ENCODE data around the gene PSMB5.

Gene PSMB5

GRCh38 chr14:23034498-23035302 is at the start of gene PSMB5:
Gene PSMB5 (minus strand): TSS chr14:23034900. CDS start chr14:23034881, 19 bp downstream.
- DNase-seq (ENCODE audit: low spot score), result peak; percentile 91
- no peak for FAIRE-seq

GRCh38 chr14:23080474-23080873 is 45.8 kb upstream of the PSMB5 start:
- no peak for FAIRE-seq
- no peak for DNase-seq (ENCODE audit: low spot score)

DNA sequence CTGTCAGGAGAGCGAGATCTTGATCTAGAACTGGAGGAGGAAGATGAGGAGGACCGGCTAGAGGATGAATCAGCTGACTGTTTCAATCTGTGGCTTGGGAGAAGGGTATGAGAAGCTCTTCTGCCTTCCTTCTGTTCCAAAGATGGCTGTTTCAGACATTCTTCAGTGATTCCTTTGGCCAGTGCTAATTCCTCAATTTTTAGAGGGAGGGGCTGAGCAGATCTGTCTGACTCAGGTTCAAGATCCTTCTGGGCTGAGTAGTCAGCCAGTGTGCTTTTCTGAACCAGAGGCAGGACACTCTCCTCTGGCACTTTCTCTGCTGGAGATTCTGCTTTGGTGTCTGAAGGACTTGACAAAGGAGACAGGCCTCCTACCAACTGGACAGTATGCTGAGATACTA is 45.0 kb upstream of the PSMB5 start:
- no peak for FAIRE-seq
- no peak for DNase-seq (ENCODE audit: low spot score)

DNA sequence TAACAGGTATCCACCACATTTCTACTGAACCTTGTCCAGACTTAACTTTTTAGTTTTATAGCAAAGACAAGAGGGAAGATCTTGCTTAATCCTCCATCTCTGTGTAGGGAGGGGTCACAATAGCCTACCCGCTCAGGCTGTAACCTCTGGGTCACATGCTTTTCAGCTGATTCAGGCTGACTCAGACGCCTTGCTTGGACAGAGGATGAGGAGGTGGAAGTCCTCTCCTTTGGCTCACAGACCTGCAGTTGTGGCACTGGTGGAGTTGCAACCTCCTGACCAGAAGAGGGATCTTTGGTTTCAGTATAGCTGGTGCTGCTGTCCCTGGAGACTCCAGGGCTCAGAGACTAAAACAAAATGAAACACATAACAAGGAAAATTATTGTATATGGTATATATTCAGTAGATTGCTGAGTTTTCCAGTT is 44.0 kb upstream of the PSMB5 start:
- peak; percentile 58 for DNase-seq (ENCODE audit: low spot score)
- no peak for FAIRE-seq

GRCh38 chr14:23077962-23078361 is 43.3 kb upstream of the PSMB5 start:
- FAIRE-seq (no peak), DNase-seq (ENCODE audit: low spot score) (no peak)

- DNase-seq (ENCODE audit: low spot score) (peak; percentile 23), FAIRE-seq (no peak)
Observed at GRCh38 chr14:23076785-23077408, 42.2 kb upstream of the PSMB5 start.

GRCh38 chr14:23074906-23075305 is 40.2 kb upstream of the PSMB5 start:
- DNase-seq (ENCODE audit: low spot score), result no peak
- FAIRE-seq, result no peak

DNA sequence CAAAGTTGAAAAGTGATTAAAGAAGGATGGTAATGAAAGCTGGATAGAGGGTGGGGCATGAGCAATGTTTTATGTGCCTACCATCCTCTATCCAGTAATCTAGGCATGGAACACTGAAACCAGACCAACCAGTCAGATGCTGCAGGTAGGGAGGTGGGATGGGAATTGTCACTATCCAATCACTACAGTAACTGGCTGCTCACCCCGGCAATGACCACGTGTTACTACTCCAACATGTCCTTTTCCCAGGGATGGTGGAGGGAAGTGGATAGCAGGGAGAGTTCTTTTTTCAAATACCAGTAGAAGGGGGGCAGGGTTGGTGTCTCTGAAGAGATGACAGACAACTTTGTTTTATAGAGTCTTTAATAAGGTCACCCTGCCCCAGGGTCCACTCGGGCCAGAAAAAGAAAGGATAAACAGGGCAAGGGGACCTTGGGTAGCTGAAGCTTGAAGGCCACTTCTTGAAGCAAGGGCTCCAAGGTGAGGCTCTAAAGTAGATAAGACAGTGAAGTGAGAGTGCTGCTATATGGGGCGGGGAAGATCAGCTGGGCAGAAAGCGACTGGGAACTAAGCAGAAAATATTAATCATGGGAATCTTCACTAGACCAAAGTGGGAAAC is 37.3 kb upstream of the PSMB5 start:
- no peak for FAIRE-seq
- DNase-seq (ENCODE audit: low spot score), result no peak

DNA sequence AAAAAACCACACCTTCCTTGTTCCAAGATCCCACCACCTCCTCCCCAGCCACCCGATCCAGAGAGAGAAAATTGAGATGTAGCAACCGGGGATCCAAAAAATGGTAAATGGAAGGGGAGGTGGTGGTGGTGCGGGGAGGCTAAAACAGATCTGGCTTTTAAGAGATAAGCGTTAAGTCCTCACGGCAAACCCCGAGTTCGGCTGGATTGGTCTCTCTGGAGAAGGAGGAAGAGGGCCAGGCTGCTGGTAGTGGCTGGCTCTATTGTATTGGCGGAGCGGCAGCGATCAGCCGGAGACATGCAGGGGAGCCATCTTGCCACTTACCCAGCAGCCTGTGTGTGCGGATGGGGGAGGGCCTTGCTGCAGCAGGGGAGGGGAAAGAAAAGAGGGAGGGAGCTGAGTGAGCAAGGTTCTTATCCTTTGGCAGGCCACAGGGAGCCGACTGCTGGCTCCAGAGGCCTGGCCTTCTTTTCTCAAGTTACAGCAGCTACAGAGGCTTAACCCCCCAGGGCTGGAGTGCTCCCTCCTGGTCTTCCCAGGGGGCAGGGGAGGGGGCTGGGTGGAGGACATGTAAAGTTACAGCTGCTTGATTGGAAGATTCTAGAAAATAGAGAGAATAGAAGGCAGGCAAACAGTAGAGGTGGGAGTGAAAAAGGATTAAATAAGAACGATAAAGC is 36.7 kb upstream of the PSMB5 start:
- no peak for FAIRE-seq
- peak; percentile 92 for DNase-seq (ENCODE audit: low spot score)

DNA sequence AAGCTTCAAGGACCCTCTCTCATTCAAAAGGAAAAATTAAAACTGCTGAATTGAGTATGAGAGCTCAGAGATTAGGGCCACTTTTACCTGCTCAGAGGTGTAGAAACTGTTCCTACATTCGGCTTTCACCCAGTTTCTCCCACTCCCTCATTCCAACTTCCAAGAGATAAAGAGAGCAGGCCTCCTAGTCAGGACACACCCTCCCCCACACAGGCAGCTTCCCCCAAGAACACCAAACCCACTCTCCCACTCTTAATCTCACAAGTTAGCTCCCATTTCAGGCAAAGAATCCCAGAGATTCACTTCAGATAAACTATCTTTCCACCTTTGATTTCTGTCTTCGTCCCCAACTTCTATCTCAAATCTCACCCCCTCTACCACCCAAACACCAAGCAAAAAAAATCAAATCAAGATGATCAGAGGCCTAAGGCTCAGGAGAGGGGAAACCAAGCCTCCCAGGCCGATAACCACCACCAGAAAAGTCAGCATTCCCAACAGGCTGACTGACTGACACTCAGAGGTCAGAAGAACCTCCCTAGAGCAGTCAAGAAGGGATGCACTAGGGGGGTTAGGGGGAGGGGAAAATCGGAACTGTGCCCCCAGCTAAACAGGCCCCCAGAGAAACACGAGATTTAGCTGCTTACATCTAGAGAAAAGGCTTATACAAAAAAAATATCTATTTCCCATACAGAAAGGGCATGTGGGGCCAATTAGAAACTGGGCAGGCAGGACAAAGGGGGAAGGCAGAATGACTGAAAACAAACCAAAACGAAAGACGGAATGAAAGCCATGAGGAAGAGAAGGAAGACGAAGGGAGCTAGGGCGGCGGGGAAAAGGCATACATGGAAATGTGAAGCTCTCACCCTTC is 35.8 kb upstream of the PSMB5 start:
- FAIRE-seq, result no peak
- no peak for DNase-seq (ENCODE audit: low spot score)

- no peak for FAIRE-seq
- DNase-seq (ENCODE audit: low spot score), result no peak
Observed at GRCh38 chr14:23069413-23069806, 34.7 kb upstream of the PSMB5 start.

GRCh38 chr14:23068789-23069412 is 34.2 kb upstream of the PSMB5 start:
- DNase-seq (ENCODE audit: low spot score), result peak; percentile 88
- FAIRE-seq, result no peak

- no peak for FAIRE-seq
- DNase-seq (ENCODE audit: low spot score), result no peak
Observed at GRCh38 chr14:23067847-23068788, 33.4 kb upstream of the PSMB5 start.

GRCh38 chr14:23066855-23067744 is 32.4 kb upstream of the PSMB5 start:
- no peak for FAIRE-seq
- no peak for DNase-seq (ENCODE audit: low spot score)

- DNase-seq (ENCODE audit: low spot score), result no peak
- no peak for FAIRE-seq
Observed at GRCh38 chr14:23066368-23066767, 31.7 kb upstream of the PSMB5 start.

- DNase-seq (ENCODE audit: low spot score) (no peak), FAIRE-seq (no peak)
Observed at GRCh38 chr14:23063601-23064000, 28.9 kb upstream of the PSMB5 start.

DNA sequence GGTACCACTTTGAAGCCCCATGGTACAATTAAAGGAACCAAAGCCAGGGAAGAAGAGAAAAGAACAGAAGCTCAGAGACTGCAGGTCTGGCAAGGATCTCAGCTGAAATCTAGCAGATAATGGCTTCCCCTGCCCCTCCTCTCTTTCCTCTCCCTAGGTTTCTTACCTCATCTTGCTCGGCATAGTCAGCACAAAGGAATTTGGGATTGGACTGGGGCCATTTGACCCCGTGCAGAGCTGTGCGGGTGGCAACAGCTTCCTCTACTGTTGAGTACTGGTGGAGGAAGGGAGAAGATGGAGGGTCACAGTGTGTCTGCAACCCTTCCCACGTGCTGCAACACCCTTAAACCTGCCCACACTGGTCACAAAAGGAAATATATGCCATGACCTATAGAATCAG is 27.3 kb upstream of the PSMB5 start:
- FAIRE-seq, result no peak
- DNase-seq (ENCODE audit: low spot score), result peak; percentile 84

GRCh38 chr14:23060536-23061260 is 26.0 kb upstream of the PSMB5 start:
- DNase-seq (ENCODE audit: low spot score) (no peak), FAIRE-seq (no peak)
